HCT116 (cell line): ENCODE results near the gene FGF22.

ENCODE experiments used
- TF ChIP-seq, protein P1 (sequence below), 3 experiments: fragments of 200-600 bp in 1 of 3; sonication (generic) in 1 of 3; IDR thresholded peaks in 2 of 3; conservative IDR thresholded peaks in 1 of 3; 2 replicates each; pipeline ENCODE4 v1.5.1; 2012 to 2017; ENCODE audit warnings: low read depth in 2 of 3, low read length in 2 of 3, antibody characterized with exemption in 1 of 3, borderline replicate concordance in 1 of 3, control low read depth in 1 of 3, mild to moderate bottlenecking in 1 of 3, mixed read lengths in 1 of 3, mixed run types in 1 of 3, moderate library complexity in 1 of 3; ENCODE audit not compliant: insufficient read depth in 1 of 3
- TF ChIP-seq, protein P2 (sequence below): IDR thresholded peaks from 2 replicates; pipeline ENCODE4 v1.6.1; 2012

DNA sequence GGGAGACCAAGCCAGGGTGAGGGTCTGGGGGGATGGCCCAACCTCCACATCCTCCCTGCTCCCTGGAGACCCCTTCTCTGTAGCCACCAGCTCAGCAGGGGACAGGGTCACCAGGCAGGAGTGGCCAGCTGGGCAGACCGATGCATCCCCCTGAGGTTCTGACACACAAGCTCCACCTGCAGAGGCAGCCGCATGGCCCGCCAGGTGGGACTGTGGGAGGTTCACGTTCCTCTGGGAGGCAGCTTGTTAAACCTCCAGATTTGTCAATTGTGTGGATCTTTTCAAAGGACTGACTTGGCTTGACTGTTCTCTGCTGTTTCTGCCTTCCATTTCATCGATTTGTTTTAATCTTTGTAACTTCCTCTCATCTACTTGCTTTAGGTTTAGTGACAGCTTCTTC, 14.4 kb upstream of the FGF22 start:
- TF ChIP-seq, protein P1, sequence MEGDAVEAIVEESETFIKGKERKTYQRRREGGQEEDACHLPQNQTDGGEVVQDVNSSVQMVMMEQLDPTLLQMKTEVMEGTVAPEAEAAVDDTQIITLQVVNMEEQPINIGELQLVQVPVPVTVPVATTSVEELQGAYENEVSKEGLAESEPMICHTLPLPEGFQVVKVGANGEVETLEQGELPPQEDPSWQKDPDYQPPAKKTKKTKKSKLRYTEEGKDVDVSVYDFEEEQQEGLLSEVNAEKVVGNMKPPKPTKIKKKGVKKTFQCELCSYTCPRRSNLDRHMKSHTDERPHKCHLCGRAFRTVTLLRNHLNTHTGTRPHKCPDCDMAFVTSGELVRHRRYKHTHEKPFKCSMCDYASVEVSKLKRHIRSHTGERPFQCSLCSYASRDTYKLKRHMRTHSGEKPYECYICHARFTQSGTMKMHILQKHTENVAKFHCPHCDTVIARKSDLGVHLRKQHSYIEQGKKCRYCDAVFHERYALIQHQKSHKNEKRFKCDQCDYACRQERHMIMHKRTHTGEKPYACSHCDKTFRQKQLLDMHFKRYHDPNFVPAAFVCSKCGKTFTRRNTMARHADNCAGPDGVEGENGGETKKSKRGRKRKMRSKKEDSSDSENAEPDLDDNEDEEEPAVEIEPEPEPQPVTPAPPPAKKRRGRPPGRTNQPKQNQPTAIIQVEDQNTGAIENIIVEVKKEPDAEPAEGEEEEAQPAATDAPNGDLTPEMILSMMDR (IDR thresholded peaks at IDR 0.05 in 2 of 3, conservative IDR thresholded peaks at IDR 0.05 in 1 of 3; ENCODE audit: borderline replicate concordance in 1 of 3, insufficient read depth in 1 of 3, low read depth in 2 of 3, low read length in 2 of 3): no peak
- TF ChIP-seq, protein P2, sequence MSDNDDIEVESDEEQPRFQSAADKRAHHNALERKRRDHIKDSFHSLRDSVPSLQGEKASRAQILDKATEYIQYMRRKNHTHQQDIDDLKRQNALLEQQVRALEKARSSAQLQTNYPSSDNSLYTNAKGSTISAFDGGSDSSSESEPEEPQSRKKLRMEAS: no peak
